Uterus (tissue), 2 donors: Measurements from ENCODE around the gene CMTR2.

Experiments
- POLR2A ChIP-seq, 2 donors: fragments of 450-650 bp; IDR thresholded peaks; one replicate each; pipeline ENCODE4 v1.6.1; 2016; ENCODE audit warnings: antibody characterized with exemption in 2 of 2, mild to moderate bottlenecking in 1 of 2, moderate library complexity in 1 of 2
- TF ChIP-seq, protein P1 (sequence below), 4 experiments: fragments of 200-600 bp in 2 of 4; fragments of 450-650 bp in 2 of 4; sonication (generic) in 2 of 4; IDR thresholded peaks; one replicate each; pipeline ENCODE4 v1.5.1; 2016 to 2019; ENCODE audit warnings: antibody characterized with exemption in 4 of 4, mild to moderate bottlenecking in 2 of 4, moderate library complexity in 1 of 4

DNA sequence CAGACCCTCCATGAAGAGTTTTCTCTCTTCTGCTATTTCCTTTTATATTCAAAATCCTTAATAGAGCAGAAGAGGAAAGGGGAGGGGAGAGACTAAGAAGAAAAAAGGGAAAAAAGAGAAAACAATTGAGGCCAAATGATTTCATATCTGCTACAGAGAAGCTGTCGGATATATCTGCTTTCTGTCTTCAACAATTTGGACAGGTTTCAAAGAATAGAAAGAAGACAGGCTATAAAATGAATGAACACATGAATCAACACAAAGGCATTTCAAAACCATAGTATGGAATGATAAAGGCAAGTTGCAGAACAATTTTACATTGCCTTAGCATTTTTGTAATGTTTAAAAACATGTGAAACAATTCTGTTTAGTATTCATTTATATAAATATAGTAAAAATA is 4.7 kb upstream of the CMTR2 start:
- TF ChIP-seq, protein P1, sequence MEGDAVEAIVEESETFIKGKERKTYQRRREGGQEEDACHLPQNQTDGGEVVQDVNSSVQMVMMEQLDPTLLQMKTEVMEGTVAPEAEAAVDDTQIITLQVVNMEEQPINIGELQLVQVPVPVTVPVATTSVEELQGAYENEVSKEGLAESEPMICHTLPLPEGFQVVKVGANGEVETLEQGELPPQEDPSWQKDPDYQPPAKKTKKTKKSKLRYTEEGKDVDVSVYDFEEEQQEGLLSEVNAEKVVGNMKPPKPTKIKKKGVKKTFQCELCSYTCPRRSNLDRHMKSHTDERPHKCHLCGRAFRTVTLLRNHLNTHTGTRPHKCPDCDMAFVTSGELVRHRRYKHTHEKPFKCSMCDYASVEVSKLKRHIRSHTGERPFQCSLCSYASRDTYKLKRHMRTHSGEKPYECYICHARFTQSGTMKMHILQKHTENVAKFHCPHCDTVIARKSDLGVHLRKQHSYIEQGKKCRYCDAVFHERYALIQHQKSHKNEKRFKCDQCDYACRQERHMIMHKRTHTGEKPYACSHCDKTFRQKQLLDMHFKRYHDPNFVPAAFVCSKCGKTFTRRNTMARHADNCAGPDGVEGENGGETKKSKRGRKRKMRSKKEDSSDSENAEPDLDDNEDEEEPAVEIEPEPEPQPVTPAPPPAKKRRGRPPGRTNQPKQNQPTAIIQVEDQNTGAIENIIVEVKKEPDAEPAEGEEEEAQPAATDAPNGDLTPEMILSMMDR (IDR thresholded peaks at IDR 0.05): no peak
- no peak for TF ChIP-seq POLR2A (IDR thresholded peaks at IDR 0.05)
